Measurements from ENCODE around the gene HOMER2.
A peak's percentile ranks its signal among the peaks of the same experiment; 100 is the strongest.
"Not testable (repeated sequence)": the region's sequence is repeated elsewhere in the genome, so short reads cannot be mapped to it uniquely, and the experiment has no call there.

Gene HOMER2

DNA sequence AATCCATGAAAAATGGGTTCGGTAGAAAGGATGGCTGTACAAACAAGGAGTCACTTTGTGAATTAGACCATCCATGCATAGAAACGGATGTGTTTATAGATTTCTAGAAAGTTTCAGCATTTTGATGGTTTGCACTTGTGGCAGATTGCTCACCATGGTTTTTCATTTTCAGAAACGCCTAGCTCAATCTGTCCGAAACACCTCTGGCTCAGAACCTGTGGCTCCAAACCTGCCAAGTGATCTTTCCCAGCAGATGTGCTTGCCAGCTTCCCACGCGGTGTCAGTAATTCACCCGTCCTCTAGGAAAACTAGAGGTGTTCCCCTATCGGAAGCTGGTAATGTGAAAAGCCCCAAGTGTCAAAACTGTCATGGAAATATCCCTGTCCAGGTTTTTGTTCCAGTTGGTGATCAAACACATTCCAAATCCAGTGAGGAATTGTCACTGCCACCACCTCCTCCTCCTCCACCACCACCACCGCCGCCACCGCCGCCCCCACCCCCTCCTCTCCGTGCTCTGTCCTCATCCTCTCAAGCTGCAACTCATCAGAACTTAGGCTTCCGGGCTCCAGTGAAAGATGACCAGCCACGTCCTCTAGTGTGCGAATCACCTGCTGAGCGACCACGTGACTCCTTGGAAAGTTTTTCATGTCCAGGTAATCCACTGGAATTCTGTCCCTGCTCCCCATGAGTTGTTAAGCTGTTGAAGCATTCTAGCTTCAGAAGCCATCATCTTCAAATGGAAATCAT, 121.9 kb downstream of the HOMER2 start:
- DNase-seq, result no peak

DNA sequence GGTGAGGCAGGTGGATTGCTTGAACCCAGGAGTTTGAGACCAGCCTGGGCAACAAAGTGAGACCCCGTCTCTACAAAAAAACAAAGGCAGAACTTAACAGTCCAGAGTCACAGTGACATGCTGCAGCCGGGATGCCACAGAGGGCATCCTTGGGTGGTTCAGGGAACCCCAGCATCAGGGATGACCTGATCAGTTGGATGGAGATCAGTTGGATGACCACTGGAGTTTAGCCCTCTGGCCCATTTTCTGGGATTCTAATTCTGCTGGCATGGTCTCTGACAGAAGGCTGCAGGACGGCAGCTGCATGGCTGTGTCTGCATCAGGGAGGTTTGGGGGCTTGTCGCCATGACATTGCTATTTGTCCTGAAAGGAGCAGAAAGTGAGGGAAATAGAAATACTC, 123.3 kb downstream of the HOMER2 start:
- DNase-seq, result no peak

DNA sequence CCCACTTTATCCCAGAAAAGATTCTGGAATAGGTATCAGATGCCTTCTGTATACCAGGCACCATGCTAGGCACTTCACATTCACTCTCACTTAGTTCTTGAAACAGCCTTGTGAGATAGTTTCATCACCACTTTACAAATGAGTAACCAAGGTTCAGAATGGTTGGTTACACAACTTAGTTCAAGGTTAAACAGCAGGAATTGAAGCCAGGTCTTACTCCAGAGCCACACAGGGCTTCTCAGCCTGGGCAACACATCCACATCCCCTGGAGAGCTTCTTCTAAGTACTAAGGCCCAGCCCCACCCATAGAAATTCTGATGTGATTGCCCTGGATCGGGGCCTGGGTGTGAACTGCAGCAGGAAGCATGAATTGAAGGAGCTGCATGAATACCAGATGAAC, 124.4 kb downstream of the HOMER2 start:
- DNase-seq, result no peak

DNA sequence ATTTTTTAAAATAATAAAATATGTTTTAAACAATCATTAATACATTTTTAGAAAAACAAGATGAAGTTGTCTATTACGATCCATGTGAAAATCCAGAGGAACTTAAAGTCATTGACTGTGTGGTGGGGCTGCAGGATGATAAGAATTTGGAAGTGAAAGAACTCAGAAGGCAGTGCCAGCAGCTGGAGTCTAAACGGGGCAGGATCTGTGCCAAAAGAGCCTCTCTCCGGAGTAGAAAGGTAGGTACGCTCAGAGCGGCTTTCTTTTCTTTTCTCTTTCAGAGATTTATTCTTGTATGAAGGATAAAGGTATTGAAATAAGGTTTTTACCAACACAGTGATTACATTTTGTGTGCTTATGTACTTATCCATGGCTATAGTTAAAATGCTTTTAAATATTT, 129.5 kb downstream of the HOMER2 start:
- no peak for DNase-seq

DNA sequence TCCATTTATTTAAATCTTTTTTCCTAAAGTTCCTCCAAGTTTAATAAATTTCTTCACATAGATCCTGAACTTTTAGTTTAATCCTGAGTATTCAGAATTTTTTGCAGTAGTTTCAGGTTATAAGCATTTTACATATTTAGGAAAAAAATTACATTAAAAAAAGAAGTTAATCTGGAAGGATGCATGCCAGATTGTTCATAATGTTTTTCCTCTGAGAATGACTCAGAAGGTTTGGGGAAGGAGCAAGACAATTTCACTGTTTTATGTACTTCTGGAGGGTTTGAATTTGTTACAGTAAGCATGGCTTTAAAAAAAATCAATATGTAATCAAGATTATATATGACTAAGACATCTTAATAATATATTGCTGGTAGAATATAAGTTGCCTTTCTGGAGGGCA, 130.7 kb downstream of the HOMER2 start:
- not testable (repeated sequence) for DNase-seq

DNA sequence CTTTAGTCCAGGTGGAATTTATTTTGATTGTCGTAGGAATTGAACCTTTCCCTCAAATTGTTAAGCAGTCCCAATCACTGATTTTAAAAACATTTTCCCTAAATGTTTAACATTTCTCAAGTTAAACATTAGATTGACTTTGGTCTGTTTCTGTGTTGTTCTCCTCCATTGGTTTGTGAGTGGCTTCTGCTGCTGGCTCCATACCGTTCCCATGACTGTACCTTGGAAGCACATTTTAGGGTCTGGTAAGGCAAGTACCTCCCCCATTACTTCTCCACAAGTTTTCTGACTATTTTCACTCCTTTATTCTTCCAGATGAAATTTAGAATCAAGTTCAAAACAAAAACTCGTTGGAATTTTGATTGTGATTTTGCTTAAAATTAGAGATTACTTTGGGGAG, 131.1 kb downstream of the HOMER2 start:
- not testable (repeated sequence) for DNase-seq

DNA sequence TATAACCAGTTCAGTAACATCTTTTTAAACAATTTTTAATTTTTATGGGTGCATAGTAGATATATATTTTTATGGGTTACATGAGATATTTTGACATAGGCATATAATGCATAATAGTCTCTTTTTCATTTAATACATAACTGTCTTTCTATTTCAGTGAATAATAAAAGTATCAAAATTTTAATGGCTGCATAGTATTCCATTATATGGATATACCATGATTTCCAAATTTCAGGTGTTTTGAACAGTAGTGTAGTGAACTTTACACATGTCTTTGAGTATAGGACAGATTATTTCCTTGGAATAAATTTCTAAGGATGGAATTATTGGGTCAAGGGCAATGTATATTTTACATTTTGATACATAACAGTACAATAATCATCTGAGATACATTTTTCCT, 132.4 kb downstream of the HOMER2 start:
- no peak for DNase-seq

DNA sequence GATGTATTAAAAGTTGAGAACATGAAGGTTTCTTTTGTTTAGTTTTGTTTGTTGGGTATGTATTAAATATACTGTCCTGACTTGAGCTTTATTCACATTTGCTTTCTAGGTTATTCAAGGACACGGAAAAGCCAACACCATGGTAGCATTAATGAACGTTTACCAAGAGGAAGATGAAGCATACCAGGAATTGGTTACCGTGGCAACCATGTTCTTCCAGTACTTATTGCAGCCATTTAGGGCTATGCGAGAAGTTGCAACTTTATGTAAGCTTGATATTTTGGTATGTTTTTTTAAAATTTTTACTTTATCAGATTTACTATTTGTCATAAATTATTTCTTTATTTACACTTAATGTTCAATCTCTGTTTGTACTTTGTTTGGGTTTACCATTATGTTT, 139.5 kb downstream of the HOMER2 start:
- no peak for DNase-seq

DNA sequence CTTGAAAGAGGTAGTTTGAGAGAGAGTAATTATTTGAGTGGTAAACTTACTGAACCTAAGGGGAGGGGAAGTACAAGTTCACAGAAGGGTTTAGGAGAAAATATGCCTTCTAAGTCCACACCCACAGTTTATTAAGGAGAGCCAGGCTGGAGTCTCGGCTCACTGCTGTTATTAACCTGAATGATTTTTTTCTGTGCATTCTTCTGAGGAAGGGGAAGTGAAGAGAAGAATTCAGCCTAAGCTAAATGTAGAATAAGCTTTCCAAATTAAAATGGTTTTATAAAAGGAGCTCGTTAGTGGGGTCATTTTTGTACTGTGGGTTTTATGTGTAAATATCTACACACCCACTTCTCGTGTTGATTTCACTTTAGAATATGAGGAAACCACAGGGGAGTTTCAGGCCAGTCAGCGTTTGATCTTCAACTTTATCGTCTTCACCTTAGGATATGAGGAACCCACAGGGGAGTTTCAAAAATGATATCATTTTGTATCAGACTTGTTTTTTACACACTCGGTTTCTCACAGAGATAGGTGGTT, 141.6 kb downstream of the HOMER2 start:
- DNase-seq, result peak; percentile 48

DNA sequence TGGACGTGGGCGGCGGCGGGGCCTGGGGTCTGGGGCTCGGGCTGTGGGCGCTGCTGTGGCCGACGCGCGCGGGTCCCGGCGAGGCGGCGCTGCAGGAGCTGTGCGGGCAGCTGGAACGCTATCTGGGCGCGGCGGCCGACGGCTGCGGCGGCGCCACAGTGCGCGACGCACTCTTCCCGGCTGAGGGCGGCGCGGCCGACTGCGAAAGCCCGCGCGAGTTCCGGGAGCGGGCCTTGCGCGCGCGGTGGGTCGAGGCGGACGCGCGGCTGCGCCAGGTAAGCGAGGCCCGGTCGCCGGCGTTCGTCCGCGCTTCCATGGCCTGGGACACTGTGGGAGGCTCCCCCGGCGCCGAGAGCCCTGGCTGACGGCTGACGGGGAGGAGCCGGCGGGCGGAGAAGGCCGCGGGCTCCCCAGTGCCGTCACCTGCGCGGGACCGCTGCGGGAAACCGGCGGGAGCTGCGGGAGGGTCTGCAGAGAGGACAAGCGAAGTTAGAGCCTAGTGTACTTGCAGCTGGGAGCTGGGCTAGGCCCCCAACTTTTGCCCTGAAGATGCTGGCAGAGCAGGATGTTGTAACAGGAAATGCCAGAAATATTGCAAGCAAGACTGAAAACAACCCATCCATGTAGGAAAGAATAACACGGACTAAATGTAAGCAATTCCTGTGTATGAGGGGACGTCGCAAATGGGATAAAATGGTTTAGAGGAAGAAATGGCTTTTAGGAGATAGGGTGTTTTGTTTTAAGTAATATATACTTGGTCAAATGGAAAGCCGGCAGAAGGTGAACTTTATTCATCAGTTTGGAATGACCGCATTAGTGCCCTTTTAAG, 142.2 kb downstream of the HOMER2 start:
- DNase-seq, result peak; percentile 52

DNA sequence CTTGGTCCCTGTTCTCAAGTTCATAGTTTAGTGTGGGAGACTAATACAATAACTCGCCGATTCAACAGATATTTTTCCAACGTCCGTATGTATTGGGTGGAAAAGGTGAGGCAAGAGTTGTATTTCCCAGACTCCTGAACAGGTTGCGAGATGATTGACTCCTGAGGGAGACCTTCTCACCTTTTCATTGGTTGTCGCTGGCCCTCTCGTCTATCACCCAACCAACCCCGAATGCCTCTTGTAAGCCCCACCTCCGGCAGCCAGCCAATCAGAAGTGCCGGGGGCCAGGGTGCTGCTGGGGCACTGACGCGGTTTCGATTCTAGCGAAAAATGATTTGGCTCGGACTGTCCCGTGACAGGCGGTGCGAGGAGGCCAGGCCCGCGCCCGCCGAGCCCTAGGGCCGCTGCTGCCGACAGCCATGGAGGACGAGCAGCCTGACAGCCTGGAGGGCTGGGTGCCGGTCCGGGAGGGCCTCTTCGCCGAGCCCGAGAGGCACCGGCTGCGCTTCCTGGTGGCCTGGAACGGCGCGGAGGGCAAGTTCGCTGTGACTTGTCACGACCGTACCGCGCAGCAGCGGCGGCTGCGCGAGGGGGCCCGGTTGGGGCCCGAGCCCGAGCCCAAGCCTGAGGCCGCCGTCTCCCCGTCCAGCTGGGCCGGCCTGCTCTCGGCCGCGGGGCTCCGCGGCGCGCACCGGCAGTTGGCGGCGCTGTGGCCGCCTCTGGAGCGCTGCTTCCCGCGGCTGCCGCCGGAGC, 143.0 kb downstream of the HOMER2 start, which contains the start of gene WHAMM:
Gene WHAMM, plus strand, starts transcription at position 321 of the 753 bp plus-strand sequence. Its CDS starts 99 bp downstream, at position 420.
- peak; percentile 95 for DNase-seq

DNA sequence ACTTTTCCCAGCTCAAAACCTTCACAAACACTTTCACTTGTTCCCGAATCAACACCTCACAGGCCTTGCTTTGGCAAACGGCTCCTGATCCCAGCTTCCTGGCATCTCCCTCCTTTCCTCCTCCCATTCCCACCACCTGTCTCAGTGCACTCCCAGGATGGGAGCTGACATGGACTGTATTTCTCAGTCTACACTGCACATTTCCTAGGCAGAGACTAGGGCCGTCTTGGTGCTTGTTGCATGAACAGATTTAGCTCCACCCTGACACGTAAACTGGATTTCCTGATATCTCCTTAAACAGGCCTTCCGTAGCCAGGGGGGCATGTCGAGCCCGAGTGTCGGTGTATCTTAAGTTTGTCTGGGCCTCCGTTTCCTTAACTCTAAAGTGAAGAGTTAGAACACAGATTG, 143.9 kb downstream of the HOMER2 start:
- peak; percentile 3 for DNase-seq

DNA sequence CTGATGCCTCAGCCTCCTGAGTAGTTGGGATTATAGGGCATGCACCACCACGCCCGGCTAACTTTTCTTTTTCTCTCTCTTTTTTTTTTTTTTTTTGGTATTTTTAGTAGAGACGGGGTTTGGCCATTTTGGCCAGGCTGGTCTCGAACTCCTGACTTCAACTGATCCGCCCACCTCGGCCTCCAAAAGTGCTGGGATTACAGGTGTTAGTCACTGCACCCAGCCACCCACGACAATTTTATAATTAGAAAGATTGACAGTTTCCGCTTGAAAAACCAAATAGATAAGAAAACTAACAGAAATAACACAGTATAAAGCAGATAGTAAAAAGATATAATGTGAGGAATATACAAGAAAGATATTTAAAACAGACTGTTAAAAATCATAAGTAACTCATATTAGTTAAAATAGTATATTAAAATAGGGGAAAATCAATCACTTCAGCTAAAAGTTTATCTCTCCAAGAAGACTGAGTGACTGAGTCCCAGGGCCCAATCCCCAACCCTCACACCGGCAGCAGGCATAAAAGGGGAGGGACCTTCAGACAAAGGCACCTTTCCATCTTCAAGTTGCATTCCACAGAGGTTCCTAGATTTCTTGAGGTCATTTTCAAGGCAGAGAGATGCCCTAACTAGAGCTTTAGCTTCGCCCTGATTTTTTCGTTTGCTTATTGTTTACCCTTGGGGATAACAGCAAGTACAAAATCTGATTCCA, 144.4 kb downstream of the HOMER2 start:
- DNase-seq, result no peak

DNA sequence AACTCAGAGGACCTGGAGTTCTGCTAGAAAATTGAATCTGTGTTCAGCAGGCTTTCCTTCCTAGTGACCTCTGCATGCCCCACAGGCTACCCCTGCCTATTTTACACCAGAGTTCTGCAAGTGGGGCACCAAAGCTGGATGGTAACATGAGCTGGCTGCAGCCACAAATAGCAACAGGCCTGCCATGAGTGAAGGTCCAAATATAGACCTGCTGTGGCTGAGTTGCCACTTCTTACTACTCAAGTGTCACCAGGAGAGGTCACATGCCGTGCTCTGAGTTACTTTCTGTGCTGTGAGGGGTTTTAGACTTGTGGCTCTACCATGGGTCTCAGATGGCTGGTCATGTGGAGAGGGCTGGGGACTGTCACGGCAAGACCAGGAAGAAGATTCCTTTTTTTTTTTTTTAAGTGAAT, 146.5 kb downstream of the HOMER2 start, which contains the start of gene FSD2:
Gene FSD2, minus strand, starts transcription at position 76 of the 413 bp plus-strand sequence. CDS start 18,679 bp downstream, outside the sequence.
- peak; percentile 76 for DNase-seq

DNA sequence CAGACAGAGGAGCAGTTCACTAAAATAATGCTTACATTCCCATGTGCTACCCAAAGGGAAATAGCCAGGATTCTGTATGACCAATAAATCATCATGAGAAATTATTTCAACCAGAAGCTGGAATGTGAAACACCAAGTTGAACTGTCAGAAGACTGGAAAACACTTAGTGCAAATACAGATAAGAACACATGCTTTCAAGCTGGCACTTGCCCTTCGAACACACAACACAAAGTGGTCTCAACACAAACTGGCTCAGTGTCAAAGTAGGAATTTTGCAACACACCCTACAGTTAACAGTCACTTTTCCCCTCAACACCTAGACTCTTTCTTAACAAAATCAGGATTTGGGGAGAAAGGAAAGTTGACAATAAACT, 148.0 kb downstream of the HOMER2 start:
- no peak for DNase-seq

DNA sequence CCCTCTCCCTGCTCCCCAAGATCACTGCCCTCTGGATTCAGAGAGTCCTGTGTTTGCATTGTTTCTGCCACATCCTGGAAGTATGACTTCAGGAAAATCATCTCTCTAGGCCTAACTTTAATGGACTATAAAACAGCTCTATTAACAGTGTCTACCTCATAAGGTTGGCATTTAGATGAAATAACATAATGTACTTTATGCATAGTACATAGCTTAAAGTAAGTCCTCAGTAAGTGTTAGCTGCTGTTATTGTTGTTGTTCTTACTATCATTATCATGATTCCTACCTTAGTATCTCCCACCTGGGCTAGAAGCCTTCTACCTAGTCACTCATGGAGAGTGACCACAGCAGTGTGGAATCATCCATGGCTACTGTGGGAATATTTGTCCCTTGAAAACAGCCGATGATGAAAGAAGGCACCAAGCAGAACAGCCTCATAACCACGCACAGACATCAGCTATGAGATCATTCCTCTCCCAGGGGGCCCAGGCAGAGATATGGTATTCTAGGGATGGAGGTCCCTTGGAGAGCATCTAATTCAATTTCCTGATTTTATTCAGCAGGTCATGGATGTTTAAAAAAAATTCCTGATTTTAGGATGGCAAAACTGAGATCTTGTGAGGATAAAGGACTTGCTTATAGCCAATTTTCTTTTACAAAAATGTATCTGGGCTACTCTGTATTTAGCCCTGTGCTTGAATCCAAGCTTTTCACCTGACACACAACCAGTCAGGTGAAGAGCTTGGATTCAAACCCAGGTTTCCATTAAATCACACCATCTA, 148.5 kb downstream of the HOMER2 start:
- no peak for DNase-seq

DNA sequence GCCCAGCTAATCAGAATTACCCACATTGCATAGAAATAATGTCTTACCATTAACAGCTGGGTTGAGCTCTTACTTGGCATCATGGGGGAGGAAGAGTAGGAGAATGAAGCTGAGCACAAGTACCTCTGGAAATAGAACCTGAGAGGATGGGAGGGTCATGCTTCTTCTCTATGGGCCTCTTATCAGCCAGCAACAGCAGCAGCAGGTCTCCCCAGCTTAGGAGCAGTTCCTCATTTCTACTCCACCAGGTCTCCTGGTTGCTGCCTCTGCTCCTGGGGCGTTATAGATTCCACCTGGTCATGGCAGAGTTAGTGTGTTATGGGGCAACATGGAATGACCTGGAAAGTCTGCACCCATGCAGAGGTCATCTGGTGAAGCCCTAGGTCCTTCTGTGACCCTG, 150.0 kb downstream of the HOMER2 start:
- DNase-seq, result peak; percentile 8

DNA sequence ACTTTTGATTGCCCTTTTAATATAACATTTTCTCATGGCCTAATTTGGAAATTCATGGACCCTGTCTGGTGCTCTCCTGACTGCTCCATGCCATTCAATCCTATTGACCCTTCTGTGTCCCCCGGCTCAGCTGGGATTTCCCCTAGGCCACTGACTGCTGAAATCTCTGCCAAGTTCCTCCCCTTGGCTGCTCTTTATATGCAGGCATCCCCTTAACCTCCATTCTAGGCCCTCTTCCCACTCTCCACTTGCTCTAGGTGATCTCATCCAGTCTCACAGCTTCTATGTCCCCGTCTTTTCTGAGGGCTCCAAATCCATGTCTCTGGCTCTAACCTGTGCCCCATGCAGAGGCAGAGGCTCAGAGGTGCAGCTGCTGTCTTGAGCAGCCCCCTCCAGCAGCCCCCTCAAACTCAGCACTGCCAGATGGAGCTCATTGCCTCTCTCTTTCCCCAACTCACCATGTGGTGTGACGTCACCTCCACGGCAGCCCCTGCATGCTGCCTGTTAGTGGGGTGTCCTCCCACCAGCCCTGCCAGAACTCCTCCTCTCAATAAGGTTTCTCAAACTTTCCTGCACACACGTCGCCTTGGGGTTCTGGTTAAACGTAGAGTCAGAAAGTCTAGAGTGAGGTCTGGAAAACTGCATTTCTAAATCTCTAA, 153.2 kb downstream of the HOMER2 start:
- DNase-seq, result no peak

All from RPMI8226 (cell line).